GM19324 (cell line): ENCODE data around the gene TXNRD1.
"Not testable (repeated sequence)": the region's sequence is repeated elsewhere in the genome, so short reads cannot be mapped to it uniquely, and the experiment has no call there.

ENCODE experiments used
- ATAC-seq: cut with Tn5 transposase; IDR thresholded peaks from one replicate; pipeline ENCODE4 v1.9.1; 2021; ENCODE audit warnings: mild to moderate bottlenecking, moderate library complexity; ENCODE audit not compliant: unreplicated experiment, low FRiP score

Gene TXNRD1

GRCh38 chr12:104189915-104190555, 25.5 kb upstream of the TXNRD1 start:
- ATAC-seq = no peak

DNA sequence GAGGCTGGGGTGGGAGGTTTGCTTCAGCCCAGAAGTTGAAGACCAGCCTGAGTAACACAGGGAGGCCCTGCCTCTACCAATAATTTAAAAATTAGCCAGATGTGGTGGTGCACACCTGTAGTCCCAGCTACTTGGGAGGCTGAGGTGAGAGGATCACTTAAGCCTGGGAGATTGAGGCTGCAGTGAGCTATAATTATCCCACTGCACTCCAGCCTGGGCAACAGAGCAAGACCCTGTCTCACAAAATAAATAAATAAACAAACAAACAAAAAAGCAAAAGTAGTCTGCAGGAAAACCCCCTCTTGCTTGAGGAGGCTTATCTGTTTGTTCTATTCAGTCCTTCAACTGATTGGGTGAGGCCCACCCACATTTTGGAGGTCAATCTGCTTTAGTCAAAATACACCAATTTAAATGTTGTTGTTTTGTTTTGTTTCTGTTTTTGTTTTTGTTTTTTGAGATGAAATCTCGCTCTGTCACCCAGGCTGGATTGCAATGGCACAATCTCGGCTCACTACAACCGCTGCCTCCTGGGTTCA, 24.9 kb upstream of the TXNRD1 start:
- no peak for ATAC-seq

GRCh38 chr12:104197264-104197663, 18.3 kb upstream of the TXNRD1 start:
- ATAC-seq = no peak

GRCh38 chr12:104199964-104200363, 15.6 kb upstream of the TXNRD1 start:
- no peak for ATAC-seq

- no peak for ATAC-seq
Observed at GRCh38 chr12:104201238-104202001, 14.2 kb upstream of the TXNRD1 start.

DNA sequence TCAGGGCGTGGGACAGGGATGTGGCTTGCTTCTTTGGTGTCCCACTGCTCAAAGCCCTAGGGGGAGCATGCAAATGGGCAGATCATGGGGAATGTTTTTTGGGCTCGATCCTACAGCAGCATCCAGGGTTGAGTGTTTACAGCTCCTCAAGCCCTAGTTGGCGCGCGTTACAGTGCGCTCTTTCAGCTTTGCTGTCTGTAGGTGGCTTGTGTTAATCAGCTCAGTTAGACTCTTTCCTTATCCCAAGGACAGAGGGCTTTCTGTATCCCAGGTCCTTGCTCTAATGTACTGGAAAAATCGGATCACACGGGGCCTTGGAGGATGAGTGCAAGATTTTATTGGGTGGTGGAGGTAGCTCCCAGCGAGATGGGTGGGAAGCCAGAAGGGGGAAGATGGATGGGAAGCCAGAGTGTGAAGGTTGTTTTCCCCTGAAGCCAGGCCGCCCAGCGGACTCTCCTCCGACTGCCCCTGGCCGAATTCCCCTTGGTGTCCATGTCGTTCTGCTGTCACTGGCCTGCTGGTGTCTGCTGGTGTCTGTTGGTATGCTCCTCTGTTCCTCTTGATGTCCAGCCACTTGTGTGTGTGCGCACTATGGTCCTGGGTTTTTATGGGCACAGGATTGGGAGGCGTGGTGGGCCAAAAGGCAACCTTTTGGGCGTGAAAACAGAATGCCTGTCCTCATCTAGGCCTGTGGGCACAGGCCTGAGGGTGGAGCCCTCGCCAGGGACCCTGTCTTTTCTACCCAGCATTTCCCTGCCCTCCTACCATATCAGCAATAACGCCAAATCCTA, 10.7 kb upstream of the TXNRD1 start:
- no peak for ATAC-seq

GRCh38 chr12:104207416-104208205, 8.0 kb upstream of the TXNRD1 start:
- ATAC-seq = no peak

- ATAC-seq = no peak
Observed at GRCh38 chr12:104212516-104212915, 3.1 kb upstream of the TXNRD1 start.

DNA sequence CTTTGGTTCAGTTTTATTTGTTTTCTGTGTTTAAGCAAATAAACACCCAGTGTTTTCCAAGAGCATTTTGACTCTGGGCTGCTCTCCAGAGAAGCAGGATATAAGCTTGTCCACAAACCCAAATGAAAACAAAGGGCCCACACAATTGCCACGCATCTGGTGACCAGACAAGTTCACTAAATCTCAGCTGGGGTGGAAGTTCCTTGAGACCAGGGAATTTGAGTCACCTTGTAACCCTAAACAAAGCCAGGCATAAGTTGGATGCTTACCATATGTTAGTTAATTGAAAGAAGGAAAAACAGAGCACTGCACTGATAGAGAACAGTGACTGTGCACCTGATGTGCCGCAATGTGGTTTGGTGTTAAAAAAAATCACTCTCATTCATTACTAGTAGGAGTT, 1.6 kb upstream of the TXNRD1 start:
- ATAC-seq = no peak

DNA sequence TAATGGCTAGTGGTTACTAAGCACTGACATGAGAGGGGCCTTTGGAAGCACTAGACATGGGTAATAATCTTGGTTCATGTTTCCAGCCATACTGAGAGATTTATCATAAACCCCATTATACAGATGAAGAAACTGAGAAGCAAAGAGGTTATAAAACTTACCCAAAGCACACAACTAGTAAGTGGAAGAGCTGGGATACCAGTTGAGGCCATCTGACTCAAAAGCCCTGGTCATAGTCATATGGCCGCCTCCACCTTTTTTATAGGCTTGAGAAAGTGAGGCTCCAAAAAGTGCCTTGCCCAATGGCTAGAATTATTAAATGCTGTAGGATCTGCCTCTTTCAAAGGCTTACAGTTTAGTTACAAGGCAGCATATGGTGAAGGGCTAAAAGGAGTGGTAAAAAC, 944 bp downstream of the TXNRD1 start:
- ATAC-seq = no peak

DNA sequence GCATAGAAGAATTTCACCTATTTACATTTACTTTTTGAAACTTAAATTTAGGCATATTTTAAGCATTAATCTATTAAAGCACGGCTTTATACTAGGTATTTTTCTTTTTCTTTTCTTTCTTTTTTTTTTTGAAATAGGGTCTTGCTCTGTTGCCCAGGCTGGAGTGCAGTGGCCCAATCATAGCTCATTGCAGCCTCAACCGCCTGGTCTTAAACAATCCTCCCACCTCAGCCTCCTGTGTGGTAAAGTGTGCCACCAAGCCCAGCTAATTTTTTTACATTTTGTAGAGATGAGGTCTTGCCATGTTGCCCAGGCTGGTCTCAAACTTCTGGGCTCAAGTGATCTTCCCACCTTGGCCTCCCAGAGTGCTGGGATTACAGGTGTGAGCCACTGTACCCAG, 2.9 kb downstream of the TXNRD1 start:
- ATAC-seq = not testable (repeated sequence)

DNA sequence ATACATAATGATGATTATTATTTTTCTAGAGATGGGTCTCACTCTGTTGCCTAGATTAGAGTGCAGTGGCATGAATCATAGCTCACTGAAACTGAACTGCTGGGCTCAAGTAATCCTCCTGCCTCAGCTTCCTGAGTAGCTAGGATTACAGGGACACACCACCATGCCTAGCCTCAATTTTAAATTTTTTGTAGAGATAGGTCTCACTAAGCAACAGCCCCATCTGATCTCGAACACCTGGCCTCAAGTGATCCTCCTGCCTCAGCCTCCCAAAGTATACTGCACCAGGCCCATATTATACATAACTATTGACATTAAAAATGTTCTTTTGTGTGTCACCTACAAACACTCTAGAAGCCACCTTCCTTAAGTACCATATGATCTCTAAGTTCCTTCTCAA, 3.4 kb downstream of the TXNRD1 start:
- no peak for ATAC-seq

GRCh38 chr12:104219361-104219892, 3.8 kb downstream of the TXNRD1 start:
- ATAC-seq = no peak

DNA sequence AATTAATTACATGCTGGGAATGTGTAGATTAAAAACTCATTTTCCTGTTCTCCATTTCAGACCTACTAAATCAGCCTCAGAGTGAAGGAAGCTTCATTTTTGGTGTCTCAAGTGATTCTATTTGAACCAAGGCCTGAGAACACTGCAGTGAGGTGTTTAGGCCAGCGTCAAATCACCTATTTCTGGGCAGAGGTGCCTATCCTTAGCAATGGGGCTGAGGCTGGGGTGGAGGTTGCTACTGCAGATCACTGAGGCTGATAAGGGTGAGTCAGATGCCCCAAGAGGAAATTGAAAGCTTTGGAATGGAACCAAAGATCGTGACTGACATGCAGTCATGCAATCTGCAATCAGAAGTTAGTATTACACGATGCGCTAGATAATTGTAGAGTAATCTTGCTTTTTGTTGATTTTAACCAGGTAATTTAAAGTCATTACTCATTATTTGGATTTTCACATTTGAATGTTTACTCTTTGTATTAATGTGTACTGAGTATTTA, 4.4 kb downstream of the TXNRD1 start:
- ATAC-seq = no peak

DNA sequence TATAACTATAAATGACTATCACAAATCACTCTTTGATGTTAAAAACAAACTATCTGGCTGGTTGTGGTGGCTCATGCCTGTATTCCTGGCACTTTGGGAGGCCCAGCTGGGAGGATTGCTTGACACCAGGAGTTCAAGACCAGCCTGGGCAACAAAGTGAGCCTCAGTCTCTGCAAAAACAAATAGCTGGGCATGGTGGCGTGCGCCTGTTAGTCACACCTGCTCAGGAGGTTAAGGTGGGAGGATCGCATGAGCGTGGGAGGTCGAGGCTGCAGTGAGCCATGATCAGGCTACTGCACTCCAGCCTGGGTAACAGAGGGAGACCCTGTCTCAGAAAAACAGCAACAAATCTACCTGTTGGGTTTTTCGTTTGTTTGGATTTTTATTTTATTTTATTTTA, 5.4 kb downstream of the TXNRD1 start:
- ATAC-seq = no peak

DNA sequence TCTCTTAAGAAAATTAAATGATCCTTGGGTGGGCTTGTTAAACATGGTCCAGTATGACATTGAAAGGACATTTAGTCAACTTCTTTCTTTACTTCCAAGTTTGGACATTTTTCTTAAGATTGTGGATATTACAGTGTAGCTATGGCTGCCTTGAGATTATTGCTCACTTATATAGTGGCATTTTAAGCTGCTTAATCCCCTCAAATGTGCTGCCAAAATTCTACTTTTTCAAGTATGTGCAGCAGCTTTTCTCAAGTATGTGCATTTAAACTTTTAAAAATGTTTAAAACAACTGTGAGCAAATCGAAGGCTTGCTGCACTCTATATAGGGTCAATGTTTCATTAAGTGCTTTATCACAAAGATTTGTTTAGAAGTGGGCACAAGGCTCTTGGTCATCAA, 7.4 kb downstream of the TXNRD1 start:
- ATAC-seq = no peak

- ATAC-seq = no peak
Observed at GRCh38 chr12:104223712-104224111, 8.1 kb downstream of the TXNRD1 start.

DNA sequence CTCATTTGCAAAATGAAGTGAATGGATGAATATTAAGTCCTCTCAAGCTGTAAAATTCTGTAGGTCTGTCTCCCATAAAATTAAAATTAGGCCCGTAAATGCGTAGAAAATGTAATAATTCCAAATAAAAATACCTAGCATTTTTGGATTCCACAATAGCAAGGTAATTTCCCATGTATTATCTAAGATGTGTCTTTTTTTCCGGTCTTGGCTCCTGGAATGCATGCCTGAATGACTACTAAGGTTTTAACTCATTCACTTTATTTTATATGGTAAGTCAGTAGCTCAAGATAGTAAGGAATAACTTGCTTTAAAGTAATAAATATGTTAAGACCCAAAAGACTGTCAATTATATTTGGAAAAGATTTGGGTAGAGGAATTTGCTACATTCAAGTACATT, 11.1 kb downstream of the TXNRD1 start:
- no peak for ATAC-seq

- ATAC-seq = no peak
Observed at GRCh38 chr12:104230304-104231095, 14.9 kb downstream of the TXNRD1 start.
